ENCODE data around the gene PRKCD. TPM values are rescaled to one million over a fixed set of nuclear protein-coding genes. Genes with fewer than 3 reads are reported as not detected.
A peak's percentile ranks its signal among the peaks of the same experiment; 100 is the strongest.

The PRKCD gene
- total RNA-seq, 2 experiments from 2014 or later: 18.7 to 21.5 TPM

GRCh38 chr3:53235545-53235944 is 74.5 kb downstream of the PRKCD start:
- CTCF ChIA-PET: interaction anchor here (4.3 kb wide), 1 partner anchor 15 kb away, joined by 19 read pairs; no protein-coding TSS in a partner anchor

GRCh38 chr3:53236112-53236841 is 75.3 kb downstream of the PRKCD start:
- ChIA-PET POLR2A (interaction anchor here (1.1 kb wide), 1 partner anchor 21 kb away, joined by 3 read pairs; no protein-coding TSS in a partner anchor), CTCF (interaction anchor here (4.3 kb wide), 1 partner anchor 16 kb away, joined by 19 read pairs; no protein-coding TSS in a partner anchor)
- ATAC-seq (no peak), DNase-seq (no peak)
- Mint-ChIP-seq H3K27me3 (no peaks in the 10 kb centered on the region), H3K9me3 (no peaks in the 10 kb centered on the region), H3K36me3 (ENCODE audit: low read depth) (peaks cover 29% of the 10 kb centered on the region), H3K4me3 (no peak overlapping the region), H3K27ac (peak overlapping the region; percentile 58), H3K4me1 (ENCODE audit: low read depth) (peaks cover 5% of the 10 kb centered on the region)
- intact Hi-C loops (cut with micrococcal nuclease): no loop called here
- TF ChIP-seq CTCF (IDR thresholded peaks at IDR 0.05): no peak

More at GRCh38 chr3:53235545-53235944, 74.5 kb downstream of the PRKCD start:
- Mint-ChIP-seq H3K36me3 (ENCODE audit: low read depth) (peaks cover 29% of the 10 kb centered on the region), H3K27ac (no peak overlapping the region), H3K27me3 (no peaks in the 10 kb centered on the region), H3K9me3 (no peaks in the 10 kb centered on the region), H3K4me1 (ENCODE audit: low read depth) (peaks cover 5% of the 10 kb centered on the region), H3K4me3 (no peak overlapping the region)
- DNase-seq (no peak), ATAC-seq (no peak)
- intact Hi-C loops (cut with micrococcal nuclease): no loop called here
- POLR2A ChIA-PET: interaction anchor here (1.1 to 1.3 kb wide), 2 partner anchors 14 to 19 kb away, joined by 3 read pairs; no protein-coding TSS in a partner anchor
- no peak for TF ChIP-seq CTCF (IDR thresholded peaks at IDR 0.05)

GRCh38 chr3:53238051-53238850 is 77.2 kb downstream of the PRKCD start:
- no peak for DNase-seq
- peaks cover 28% of the 10 kb centered on the region for H3K36me3 Mint-ChIP-seq (ENCODE audit: low read depth)
- ChIA-PET CTCF (no interaction called here), POLR2A (interaction anchor here (1.1 to 1.3 kb wide), 4 partner anchors 9 to 16 kb away, joined by 3 to 5 read pairs (median 4); no protein-coding TSS in a partner anchor)
- intact Hi-C loops (cut with micrococcal nuclease): no loop called here
- no peak overlapping the region for H3K4me3 Mint-ChIP-seq
- ATAC-seq: no peak
- H3K27me3 Mint-ChIP-seq: no peaks in the 10 kb centered on the region
- H3K4me1 Mint-ChIP-seq (ENCODE audit: low read depth): peaks cover 5% of the 10 kb centered on the region
- TF ChIP-seq CTCF (IDR thresholded peaks at IDR 0.05): no peak
- H3K9me3 Mint-ChIP-seq: no peaks in the 10 kb centered on the region
- no peak overlapping the region for H3K27ac Mint-ChIP-seq

GRCh38 chr3:53238886-53239285 is 77.9 kb downstream of the PRKCD start:
- Mint-ChIP-seq H3K36me3 (ENCODE audit: low read depth) (peaks cover 32% of the 10 kb centered on the region), H3K4me1 (ENCODE audit: low read depth) (peaks cover 7% of the 10 kb centered on the region), H3K9me3 (no peaks in the 10 kb centered on the region), H3K27ac (no peak overlapping the region), H3K4me3 (no peak overlapping the region), H3K27me3 (no peaks in the 10 kb centered on the region)
- no peak for DNase-seq
- TF ChIP-seq CTCF (IDR thresholded peaks at IDR 0.05): no peak
- no peak for ATAC-seq
- ChIA-PET POLR2A (interaction anchor here (1.3 kb wide), 2 partner anchors 9 to 16 kb away, joined by 3 to 4 read pairs; no protein-coding TSS in a partner anchor), CTCF (no interaction called here)
- intact Hi-C loops (cut with micrococcal nuclease): no loop called here
